DOHH2 (cell line): ENCODE data around the gene MIB2.
"Not testable (repeated sequence)": the region's sequence is repeated elsewhere in the genome, so short reads cannot be mapped to it uniquely, and the experiment has no call there.

Experiments
- EZH2phosphoT487 ChIP-seq: fragments of 200-600 bp; sonication (generic); IDR thresholded peaks from 2 replicates; pipeline ENCODE4 v1.6.1; 2017; ENCODE audit warnings: borderline replicate concordance, mild to moderate bottlenecking, antibody characterized with exemption, low read length, moderate library complexity, mixed read lengths
- TF ChIP-seq, protein P1 (sequence below): fragments of 200-600 bp; sonication (generic); IDR thresholded peaks from one replicate; pipeline ENCODE4 v1.5.1; 2014; ENCODE audit warnings: antibody characterized with exemption, mild to moderate bottlenecking, low read depth, low read length; ENCODE audit not compliant: poor library complexity, severe bottlenecking

DNA sequence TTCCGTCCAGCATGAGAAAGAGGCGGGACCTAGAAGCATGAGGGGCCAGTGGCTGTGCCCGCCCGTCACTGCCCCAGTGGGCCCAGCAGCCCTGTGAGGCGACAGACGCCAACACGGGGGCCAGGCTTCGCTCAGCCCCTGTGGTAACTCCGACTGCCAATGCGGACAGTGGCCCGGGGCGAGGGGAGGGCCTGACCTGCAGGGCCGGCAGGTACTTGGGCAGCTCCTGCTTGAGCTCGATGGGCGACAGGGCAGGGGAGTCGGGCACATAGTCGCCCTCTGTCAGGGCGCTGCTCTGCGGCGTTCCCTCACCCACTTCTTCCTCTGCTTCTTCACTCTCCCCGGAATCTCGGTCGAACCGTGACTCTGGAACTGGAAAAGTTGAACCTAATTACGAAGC, 24.8 kb downstream of the MIB2 start:
- TF ChIP-seq, protein P1, sequence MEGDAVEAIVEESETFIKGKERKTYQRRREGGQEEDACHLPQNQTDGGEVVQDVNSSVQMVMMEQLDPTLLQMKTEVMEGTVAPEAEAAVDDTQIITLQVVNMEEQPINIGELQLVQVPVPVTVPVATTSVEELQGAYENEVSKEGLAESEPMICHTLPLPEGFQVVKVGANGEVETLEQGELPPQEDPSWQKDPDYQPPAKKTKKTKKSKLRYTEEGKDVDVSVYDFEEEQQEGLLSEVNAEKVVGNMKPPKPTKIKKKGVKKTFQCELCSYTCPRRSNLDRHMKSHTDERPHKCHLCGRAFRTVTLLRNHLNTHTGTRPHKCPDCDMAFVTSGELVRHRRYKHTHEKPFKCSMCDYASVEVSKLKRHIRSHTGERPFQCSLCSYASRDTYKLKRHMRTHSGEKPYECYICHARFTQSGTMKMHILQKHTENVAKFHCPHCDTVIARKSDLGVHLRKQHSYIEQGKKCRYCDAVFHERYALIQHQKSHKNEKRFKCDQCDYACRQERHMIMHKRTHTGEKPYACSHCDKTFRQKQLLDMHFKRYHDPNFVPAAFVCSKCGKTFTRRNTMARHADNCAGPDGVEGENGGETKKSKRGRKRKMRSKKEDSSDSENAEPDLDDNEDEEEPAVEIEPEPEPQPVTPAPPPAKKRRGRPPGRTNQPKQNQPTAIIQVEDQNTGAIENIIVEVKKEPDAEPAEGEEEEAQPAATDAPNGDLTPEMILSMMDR: not testable (repeated sequence)
- TF ChIP-seq EZH2phosphoT487: not testable (repeated sequence)
